Endometrial microvascular endothelial cells (primary cell): ENCODE data around the gene TET2. TPM values are rescaled to one million over a fixed set of nuclear protein-coding genes. Genes with fewer than 3 reads are reported as not detected.
"Not testable (repeated sequence)": the region's sequence is repeated elsewhere in the genome, so short reads cannot be mapped to it uniquely, and the experiment has no call there.

ENCODE experiments used
- in situ Hi-C: cut with HindIII; loops from 2 replicates; pipeline ENCODE4 v1.10.0; 2017; ENCODE audit warnings: low sequenced_read_pairs, low pct_unique_long_range_greater_than_20kb; ENCODE audit errors: inconsistent ontology term
- total RNA-seq: library from RNA; depleted of rRNA; stranded (reverse); fragments of >200 nt; gene quantifications from one replicate; pipeline ENCODE4 v1.2.3, GENCODE V29; 2015; ENCODE audit errors: inconsistent ontology term

TET2 gene
- total RNA-seq, 1 donor from 2014 or later: 9.9 TPM

- in situ Hi-C loops: no loop called here
Measured at GRCh38 chr4:105274090-105274489, 127.4 kb downstream of the TET2 start.

DNA sequence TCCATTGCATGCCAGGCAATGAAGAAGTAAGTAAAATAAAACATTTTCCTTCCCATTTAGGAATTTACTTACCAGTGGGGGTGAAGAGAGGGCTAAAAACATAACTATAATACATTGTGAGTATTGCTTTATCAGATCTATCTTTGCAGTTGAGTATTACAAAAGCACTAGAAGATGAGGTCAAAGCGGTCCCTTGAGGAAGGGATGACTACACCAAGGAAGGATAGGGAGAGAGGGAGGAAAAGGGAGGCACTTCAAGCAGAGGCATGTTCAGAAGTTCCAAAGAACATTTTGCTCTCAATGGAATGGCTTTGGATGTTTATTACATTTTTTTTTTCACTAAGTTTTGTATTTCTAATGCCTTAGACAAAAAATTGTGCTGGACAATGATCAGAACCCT lies 127.8 kb downstream of the TET2 start:
- in situ Hi-C loops: no loop called here

DNA sequence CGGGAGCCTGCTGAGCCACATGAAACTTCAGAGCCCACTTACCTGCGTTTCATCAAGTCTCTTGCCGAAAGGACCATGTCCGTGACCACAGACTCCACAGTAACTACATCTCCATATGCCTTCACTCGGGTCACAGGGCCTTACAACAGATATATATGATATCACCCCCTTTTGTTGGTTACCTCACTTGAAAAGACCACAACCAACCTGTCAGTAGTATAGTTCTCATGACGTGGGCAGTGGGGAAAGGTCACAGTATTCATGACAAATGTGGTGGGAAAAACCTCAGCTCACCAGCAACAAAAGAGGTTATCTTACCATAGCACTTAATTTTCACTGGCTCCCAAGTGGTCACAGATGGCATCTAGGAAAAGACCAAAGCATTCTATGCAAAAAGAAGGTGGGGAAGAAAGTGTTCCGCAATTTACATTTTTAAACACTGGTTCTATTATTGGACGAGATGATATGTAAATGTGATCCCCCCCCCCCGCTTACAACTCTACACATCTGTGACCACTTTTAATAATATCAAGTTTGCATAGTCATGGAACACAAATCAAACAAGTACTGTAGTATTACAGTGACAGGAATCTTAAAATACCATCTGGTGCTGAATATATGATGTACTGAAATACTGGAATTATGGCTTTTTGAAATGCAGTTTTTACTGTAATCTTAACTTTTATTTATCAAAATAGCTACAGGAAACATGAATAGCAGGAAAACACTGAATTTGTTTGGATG lies 129.9 kb downstream of the TET2 start:
- in situ Hi-C loops: no loop called here

DNA sequence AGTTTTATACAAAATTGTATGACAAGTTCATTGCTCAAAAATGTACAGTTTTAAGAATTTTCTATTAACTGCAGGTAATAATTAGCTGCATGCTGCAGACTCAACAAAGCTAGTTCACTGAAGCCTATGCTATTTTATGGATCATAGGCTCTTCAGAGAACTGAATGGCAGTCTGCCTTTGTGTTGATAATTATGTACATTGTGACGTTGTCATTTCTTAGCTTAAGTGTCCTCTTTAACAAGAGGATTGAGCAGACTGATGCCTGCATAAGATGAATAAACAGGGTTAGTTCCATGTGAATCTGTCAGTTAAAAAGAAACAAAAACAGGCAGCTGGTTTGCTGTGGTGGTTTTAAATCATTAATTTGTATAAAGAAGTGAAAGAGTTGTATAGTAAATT lies 131.0 kb downstream of the TET2 start:
- in situ Hi-C loops: no loop called here

GRCh38 chr4:105279314-105279713 lies 132.6 kb downstream of the TET2 start:
- in situ Hi-C loops: no loop called here

GRCh38 chr4:105280338-105281123 lies 133.9 kb downstream of the TET2 start:
- in situ Hi-C loops: no loop called here

- in situ Hi-C loops: no loop called here
Measured at GRCh38 chr4:105281124-105281415, 134.4 kb downstream of the TET2 start.

DNA sequence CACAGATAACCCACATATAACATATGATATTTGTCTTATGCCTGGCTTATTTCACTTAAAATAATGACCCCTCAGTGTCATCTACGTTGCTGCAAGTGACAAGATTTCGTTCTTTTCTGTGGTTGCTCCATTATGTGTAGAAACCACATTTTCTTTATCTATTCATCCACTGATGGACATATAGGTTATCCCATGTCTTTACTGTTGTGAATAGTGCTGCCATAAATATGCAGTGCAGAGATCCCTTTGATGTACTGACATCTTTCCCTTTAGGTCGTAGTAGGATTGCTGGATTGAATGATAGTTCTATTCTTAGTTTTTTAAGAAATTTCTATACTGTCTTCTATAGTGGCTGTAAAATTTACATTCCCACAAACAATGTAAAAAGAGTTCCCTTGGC lies 135.8 kb downstream of the TET2 start:
- in situ Hi-C loops: no loop called here

GRCh38 chr4:105283501-105283900 lies 136.8 kb downstream of the TET2 start:
- in situ Hi-C loops: no loop called here

GRCh38 chr4:105288121-105288520 lies 141.4 kb downstream of the TET2 start:
- in situ Hi-C loops: no loop called here

- in situ Hi-C loops: no loop called here
Measured at GRCh38 chr4:105291925-105292324, 145.2 kb downstream of the TET2 start.

GRCh38 chr4:105293360-105293759 lies 146.7 kb downstream of the TET2 start:
- in situ Hi-C loops: no loop called here

DNA sequence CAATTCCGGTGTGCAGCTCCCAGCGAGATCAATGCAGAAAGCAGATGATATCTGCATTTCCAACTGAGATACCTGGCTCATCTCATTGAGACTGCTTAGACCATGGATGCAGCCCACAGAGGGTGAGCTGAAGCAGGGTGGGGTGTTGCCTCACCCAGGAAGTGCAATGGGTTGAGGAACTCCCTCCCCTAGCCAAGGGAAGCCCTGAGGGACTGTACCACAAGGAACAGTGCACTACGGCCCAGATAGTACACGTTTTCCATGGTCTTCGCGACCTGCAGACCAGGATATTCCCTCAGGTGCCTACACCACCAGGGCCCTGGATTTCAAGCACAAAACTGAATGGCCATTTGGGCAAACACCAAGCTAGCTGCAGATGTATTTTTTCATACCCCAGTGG lies 150.0 kb downstream of the TET2 start:
- in situ Hi-C loops: no loop called here

DNA sequence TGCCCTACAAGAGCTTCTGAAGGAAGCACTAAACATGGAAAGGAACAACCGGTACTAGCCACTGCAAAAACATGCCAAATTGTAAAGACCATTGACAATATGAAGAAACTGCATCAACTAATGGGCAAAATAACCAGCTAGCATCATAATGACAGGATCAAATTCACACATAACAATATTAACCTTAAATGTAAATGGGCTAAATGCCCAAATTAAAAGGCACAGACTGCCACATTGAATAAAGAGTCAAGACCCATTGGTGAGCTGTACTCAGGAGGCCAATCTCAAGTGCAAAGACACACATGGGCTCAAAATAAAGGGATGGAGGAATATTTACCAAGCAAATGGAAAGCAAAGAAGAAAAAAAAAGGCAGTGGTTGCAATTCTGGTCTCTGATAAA lies 152.4 kb downstream of the TET2 start:
- in situ Hi-C loops: not testable (repeated sequence)

DNA sequence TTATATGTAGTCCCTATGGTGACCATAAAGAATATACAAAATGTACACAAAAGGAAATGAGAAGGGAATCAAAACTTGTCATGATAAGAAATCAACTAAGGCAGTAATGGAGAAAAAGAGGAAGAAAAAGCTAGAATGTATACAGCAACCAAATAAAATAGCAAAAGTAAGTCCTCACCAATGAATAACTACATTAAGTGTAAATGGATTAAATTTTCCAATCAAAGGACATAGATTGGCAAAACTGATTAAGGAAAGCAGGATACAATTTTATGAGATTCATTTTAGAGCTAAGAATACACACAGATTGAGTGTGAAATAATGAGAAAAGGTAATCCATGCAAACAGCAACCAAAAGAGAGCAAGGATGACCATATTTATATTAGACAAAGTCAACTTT lies 157.4 kb downstream of the TET2 start:
- in situ Hi-C loops: no loop called here

GRCh38 chr4:105305019-105305836 lies 158.6 kb downstream of the TET2 start:
- in situ Hi-C loops: no loop called here

GRCh38 chr4:105306158-105306781 lies 159.6 kb downstream of the TET2 start:
- in situ Hi-C loops: no loop called here

- in situ Hi-C loops: no loop called here
Measured at GRCh38 chr4:105306820-105307219, 160.1 kb downstream of the TET2 start.

DNA sequence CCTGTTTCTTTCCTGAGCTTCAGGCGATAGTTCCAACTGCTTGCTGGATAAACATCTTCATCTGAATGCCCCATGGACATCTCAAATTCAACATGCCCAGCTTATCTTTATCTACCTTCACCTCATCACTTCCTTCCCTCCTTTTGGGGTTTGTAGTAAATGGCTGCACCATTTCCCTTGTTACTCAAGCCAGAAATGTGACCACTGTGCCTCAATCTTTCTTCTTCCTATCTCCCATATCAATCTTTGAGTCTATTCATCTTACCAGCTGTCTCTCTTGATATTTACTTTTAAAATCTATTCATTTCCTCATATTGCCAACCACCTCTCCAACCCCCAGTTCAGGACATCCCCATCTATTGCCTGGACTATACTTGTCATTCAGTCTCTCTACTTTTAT lies 171.8 kb downstream of the TET2 start:
- in situ Hi-C loops: no loop called here
